WTC11 (cell line): ENCODE measurements around the gene HECW1. TPM values are rescaled to one million over a fixed set of nuclear protein-coding genes. Genes with fewer than 3 reads are reported as not detected.

ENCODE experiments used
- ATAC-seq: fragments of 200-7000 bp; cut with Tn5 transposase; 2 replicates; pipeline ENCODE4 v1.10.0; 2021; ENCODE audit warnings: mild to moderate bottlenecking, moderate library complexity
- CTCF ChIA-PET: fragments of 300-600 bp; sonication (Branson Sonifier 250); formaldehyde crosslinking; loops from one replicate; lab custom pipeline; 2021; ENCODE audit warnings: antibody characterized with exemption; lab: Charles Lee
- POLR2A ChIA-PET: fragments of 350-600 bp; sonication (Branson Sonifier 250); formaldehyde crosslinking; loops from one replicate; lab custom pipeline; 2021; ENCODE audit warnings: antibody characterized with exemption; lab: Charles Lee
- DNase-seq: peaks from one replicate; pipeline ENCODE4 v3.0.0; 2021; ENCODE audit warnings: low spot score
- H3K27ac Mint-ChIP-seq: 2 replicates; pipeline ENCODE4 v1.8.0; 2021; ENCODE audit warnings: mixed read lengths
- H3K27me3 Mint-ChIP-seq: 2 replicates; pipeline ENCODE4 v1.8.0; 2021; ENCODE audit warnings: low read depth, mild to moderate bottlenecking, moderate library complexity, mixed read lengths
- H3K36me3 Mint-ChIP-seq: 2 replicates; pipeline ENCODE4 v1.8.0; 2021; ENCODE audit warnings: mixed read lengths
- H3K4me1 Mint-ChIP-seq: 2 replicates; pipeline ENCODE4 v1.8.0; 2022; ENCODE audit warnings: mixed read lengths
- H3K4me3 Mint-ChIP-seq: 2 replicates; pipeline ENCODE4 v1.8.0; 2021; ENCODE audit warnings: mild to moderate bottlenecking, moderate library complexity, mixed read lengths
- H3K9me3 Mint-ChIP-seq: 2 replicates; pipeline ENCODE4 v1.8.0; 2021; ENCODE audit warnings: mixed read lengths
- CREB1 ChIP-seq: sonication (generic); formaldehyde crosslinking; IDR thresholded peaks from 2 replicates; pipeline ENCODE4 v1.8.0; 2023; ENCODE audit warnings: mild to moderate bottlenecking, missing genetic modification reagents
- CREM ChIP-seq: sonication (generic); formaldehyde crosslinking; IDR thresholded peaks from 2 replicates; pipeline ENCODE4 v1.8.1; 2022; ENCODE audit warnings: mild to moderate bottlenecking, missing genetic modification reagents, moderate library complexity
- ESRRA ChIP-seq: sonication (generic); formaldehyde crosslinking; IDR thresholded peaks from 2 replicates; pipeline ENCODE4 v1.8.1; 2022; ENCODE audit warnings: mild to moderate bottlenecking, missing genetic modification reagents, borderline replicate concordance
- PRRX2 ChIP-seq: fragments of 250-450 bp; sonication (Bioruptor Pico); IDR thresholded peaks from 2 replicates; pipeline ENCODE4 v1.8.0; 2021; ENCODE audit warnings: mild to moderate bottlenecking
- RORB ChIP-seq: fragments of 250-450 bp; sonication (Bioruptor Pico); IDR thresholded peaks from 2 replicates; pipeline ENCODE4 v1.9.0; 2021; ENCODE audit warnings: mild to moderate bottlenecking
- TEAD1 ChIP-seq: sonication (generic); formaldehyde crosslinking; IDR thresholded peaks from 2 replicates; pipeline ENCODE4 v1.8.0; 2022; ENCODE audit warnings: mild to moderate bottlenecking, missing genetic modification reagents
- TEAD4 ChIP-seq: sonication (generic); formaldehyde crosslinking; IDR thresholded peaks from 2 replicates; pipeline ENCODE4 v1.8.0; 2022; ENCODE audit warnings: mild to moderate bottlenecking, missing genetic modification reagents
- total RNA-seq: library from RNA; stranded (reverse); gene quantifications from 3 replicates; pipeline ENCODE4 v1.2.3, GENCODE V29; 2021
- TF ChIP-seq, protein P1 (sequence below): sonication (generic); formaldehyde crosslinking; IDR thresholded peaks from 2 replicates; pipeline ENCODE4 v1.8.0; 2022; ENCODE audit warnings: mild to moderate bottlenecking, missing genetic modification reagents
- TF ChIP-seq, protein P2 (sequence below): fragments of 250-450 bp; sonication (Bioruptor Pico); IDR thresholded peaks from 2 replicates; pipeline ENCODE4 v1.8.0; 2021; ENCODE audit warnings: mild to moderate bottlenecking
- TF ChIP-seq, protein P3 (sequence below): fragments of 250-450 bp; sonication (Bioruptor Pico); IDR thresholded peaks from 2 replicates; pipeline ENCODE4 v1.9.0; 2021; ENCODE audit warnings: mild to moderate bottlenecking
- TF ChIP-seq, protein P4 (sequence below): sonication (generic); formaldehyde crosslinking; IDR thresholded peaks from 2 replicates; pipeline ENCODE4 v1.8.1; 2023; ENCODE audit warnings: mild to moderate bottlenecking, missing genetic modification reagents
- TF ChIP-seq, protein P5 (sequence below): sonication (generic); formaldehyde crosslinking; conservative IDR thresholded peaks from 2 replicates; pipeline ENCODE4 v1.8.1; 2023; ENCODE audit warnings: mild to moderate bottlenecking, low read depth, missing genetic modification reagents, moderate library complexity
- TF ChIP-seq, protein P6 (sequence below): sonication (generic); formaldehyde crosslinking; IDR thresholded peaks from 2 replicates; pipeline ENCODE4 v1.8.1; 2022; ENCODE audit warnings: missing genetic modification reagents, borderline replicate concordance

Gene HECW1
- total RNA-seq, 1 experiment from 2014 or later = 6.1 TPM

DNA sequence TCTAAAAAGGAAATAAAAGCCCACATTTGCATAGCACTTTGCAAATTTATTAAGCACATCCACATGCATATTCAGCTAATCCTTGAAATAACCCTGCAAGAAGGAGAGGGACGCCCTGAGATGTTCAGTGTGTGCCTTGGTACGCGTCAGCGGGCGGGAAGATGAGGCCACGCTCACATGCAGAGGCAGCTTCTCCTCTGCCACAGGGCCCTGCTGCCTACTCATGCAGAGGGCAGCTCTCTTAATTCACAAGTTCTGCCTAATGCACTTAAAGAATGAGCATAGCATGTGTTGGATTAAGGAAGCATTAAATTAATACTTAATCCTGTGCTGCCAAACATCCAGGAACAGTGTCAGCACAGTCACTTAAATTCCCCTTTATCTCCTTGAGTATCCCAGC lies 132.3 kb downstream of the HECW1 start:
- Mint-ChIP-seq H3K27ac (no peak overlapping the region), H3K27me3 (no peaks in the 10 kb centered on the region), H3K4me1 (peaks cover 27% of the 10 kb centered on the region), H3K4me3 (no peak overlapping the region), H3K36me3 (no peaks in the 10 kb centered on the region), H3K9me3 (no peaks in the 10 kb centered on the region)
- ChIA-PET POLR2A (no interaction called here), CTCF (interaction anchor here (1.2 to 3.6 kb wide), 4 partner anchors 16 to 304 kb away, joined by 3 to 16 read pairs (median 8); no protein-coding TSS in a partner anchor)
- ATAC-seq (no peak), DNase-seq (no peak)
- TF ChIP-seq TEAD4 (no peak), CREB1 (CRISPR knock-in tag) (no peak), ESRRA (CRISPR knock-in tag) (no peak), TEAD1 (CRISPR knock-in tag) (no peak), CREM (CRISPR knock-in tag) (no peak), PRRX2 (CRISPR knock-in tag) (no peak), RORB (CRISPR knock-in tag) (no peak)
- TF ChIP-seq, protein P1, sequence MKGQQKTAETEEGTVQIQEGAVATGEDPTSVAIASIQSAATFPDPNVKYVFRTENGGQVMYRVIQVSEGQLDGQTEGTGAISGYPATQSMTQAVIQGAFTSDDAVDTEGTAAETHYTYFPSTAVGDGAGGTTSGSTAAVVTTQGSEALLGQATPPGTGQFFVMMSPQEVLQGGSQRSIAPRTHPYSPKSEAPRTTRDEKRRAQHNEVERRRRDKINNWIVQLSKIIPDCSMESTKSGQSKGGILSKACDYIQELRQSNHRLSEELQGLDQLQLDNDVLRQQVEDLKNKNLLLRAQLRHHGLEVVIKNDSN (CRISPR knock-in tag) = no peak
- TF ChIP-seq, protein P2, sequence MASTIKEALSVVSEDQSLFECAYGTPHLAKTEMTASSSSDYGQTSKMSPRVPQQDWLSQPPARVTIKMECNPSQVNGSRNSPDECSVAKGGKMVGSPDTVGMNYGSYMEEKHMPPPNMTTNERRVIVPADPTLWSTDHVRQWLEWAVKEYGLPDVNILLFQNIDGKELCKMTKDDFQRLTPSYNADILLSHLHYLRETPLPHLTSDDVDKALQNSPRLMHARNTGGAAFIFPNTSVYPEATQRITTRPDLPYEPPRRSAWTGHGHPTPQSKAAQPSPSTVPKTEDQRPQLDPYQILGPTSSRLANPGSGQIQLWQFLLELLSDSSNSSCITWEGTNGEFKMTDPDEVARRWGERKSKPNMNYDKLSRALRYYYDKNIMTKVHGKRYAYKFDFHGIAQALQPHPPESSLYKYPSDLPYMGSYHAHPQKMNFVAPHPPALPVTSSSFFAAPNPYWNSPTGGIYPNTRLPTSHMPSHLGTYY (CRISPR knock-in tag) = no peak
- TF ChIP-seq, protein P3, sequence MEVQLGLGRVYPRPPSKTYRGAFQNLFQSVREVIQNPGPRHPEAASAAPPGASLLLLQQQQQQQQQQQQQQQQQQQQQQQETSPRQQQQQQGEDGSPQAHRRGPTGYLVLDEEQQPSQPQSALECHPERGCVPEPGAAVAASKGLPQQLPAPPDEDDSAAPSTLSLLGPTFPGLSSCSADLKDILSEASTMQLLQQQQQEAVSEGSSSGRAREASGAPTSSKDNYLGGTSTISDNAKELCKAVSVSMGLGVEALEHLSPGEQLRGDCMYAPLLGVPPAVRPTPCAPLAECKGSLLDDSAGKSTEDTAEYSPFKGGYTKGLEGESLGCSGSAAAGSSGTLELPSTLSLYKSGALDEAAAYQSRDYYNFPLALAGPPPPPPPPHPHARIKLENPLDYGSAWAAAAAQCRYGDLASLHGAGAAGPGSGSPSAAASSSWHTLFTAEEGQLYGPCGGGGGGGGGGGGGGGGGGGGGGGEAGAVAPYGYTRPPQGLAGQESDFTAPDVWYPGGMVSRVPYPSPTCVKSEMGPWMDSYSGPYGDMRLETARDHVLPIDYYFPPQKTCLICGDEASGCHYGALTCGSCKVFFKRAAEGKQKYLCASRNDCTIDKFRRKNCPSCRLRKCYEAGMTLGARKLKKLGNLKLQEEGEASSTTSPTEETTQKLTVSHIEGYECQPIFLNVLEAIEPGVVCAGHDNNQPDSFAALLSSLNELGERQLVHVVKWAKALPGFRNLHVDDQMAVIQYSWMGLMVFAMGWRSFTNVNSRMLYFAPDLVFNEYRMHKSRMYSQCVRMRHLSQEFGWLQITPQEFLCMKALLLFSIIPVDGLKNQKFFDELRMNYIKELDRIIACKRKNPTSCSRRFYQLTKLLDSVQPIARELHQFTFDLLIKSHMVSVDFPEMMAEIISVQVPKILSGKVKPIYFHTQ (CRISPR knock-in tag) = no peak
- TF ChIP-seq, protein P4, sequence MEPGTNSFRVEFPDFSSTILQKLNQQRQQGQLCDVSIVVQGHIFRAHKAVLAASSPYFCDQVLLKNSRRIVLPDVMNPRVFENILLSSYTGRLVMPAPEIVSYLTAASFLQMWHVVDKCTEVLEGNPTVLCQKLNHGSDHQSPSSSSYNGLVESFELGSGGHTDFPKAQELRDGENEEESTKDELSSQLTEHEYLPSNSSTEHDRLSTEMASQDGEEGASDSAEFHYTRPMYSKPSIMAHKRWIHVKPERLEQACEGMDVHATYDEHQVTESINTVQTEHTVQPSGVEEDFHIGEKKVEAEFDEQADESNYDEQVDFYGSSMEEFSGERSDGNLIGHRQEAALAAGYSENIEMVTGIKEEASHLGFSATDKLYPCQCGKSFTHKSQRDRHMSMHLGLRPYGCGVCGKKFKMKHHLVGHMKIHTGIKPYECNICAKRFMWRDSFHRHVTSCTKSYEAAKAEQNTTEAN = no peak
- TF ChIP-seq, protein P5, sequence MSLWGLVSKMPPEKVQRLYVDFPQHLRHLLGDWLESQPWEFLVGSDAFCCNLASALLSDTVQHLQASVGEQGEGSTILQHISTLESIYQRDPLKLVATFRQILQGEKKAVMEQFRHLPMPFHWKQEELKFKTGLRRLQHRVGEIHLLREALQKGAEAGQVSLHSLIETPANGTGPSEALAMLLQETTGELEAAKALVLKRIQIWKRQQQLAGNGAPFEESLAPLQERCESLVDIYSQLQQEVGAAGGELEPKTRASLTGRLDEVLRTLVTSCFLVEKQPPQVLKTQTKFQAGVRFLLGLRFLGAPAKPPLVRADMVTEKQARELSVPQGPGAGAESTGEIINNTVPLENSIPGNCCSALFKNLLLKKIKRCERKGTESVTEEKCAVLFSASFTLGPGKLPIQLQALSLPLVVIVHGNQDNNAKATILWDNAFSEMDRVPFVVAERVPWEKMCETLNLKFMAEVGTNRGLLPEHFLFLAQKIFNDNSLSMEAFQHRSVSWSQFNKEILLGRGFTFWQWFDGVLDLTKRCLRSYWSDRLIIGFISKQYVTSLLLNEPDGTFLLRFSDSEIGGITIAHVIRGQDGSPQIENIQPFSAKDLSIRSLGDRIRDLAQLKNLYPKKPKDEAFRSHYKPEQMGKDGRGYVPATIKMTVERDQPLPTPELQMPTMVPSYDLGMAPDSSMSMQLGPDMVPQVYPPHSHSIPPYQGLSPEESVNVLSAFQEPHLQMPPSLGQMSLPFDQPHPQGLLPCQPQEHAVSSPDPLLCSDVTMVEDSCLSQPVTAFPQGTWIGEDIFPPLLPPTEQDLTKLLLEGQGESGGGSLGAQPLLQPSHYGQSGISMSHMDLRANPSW = no peak

DNA sequence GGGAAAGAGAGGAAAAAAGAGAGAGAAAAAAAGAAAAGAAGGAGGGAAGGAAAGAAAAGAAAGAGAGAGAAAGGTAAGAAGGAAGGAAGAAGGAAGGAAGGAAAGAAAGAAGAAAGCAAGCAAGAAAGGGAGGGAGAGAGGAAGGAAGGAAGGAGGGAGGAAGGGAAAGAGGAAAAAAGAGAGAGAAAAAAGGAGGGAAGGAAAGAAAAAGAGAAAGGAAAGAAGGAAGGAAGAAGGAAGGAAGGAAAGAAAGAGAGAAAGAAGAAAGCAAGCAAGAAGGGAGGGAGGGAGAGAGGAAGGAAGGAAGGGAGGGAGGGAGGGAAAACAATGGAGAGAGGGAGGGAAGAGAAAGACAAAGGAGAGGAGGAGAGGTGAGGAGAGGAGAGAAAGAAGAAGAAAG lies 135.3 kb downstream of the HECW1 start:
- POLR2A ChIA-PET = no interaction called here

More for the DNA sequence above, 135.3 kb downstream of the HECW1 start:
- CTCF ChIA-PET = interaction anchor here (3.6 kb wide), 1 partner anchor 13 kb away, joined by 16 read pairs; no protein-coding TSS in a partner anchor
- H3K27ac Mint-ChIP-seq = no peak overlapping the region
- H3K36me3 Mint-ChIP-seq = no peaks in the 10 kb centered on the region
- no peaks in the 10 kb centered on the region for H3K9me3 Mint-ChIP-seq
- TF ChIP-seq, protein P6, sequence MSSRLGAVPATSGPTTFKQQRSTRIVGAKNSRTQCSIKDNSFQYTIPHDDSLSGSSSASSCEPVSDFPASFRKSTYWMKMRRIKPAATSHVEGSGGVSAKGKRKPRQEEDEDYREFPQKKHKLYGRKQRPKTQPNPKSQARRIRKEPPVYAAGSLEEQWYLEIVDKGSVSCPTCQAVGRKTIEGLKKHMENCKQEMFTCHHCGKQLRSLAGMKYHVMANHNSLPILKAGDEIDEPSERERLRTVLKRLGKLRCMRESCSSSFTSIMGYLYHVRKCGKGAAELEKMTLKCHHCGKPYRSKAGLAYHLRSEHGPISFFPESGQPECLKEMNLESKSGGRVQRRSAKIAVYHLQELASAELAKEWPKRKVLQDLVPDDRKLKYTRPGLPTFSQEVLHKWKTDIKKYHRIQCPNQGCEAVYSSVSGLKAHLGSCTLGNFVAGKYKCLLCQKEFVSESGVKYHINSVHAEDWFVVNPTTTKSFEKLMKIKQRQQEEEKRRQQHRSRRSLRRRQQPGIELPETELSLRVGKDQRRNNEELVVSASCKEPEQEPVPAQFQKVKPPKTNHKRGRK = no peak
- no peak overlapping the region for H3K4me3 Mint-ChIP-seq
- ATAC-seq (no peak), DNase-seq (no peak)
- peaks cover 23% of the 10 kb centered on the region for H3K4me1 Mint-ChIP-seq
- H3K27me3 Mint-ChIP-seq = no peaks in the 10 kb centered on the region
